ENCODE data around the gene EXOC2.

The EXOC2 gene

GRCh38 chr6:506920-507622 is 185.9 kb downstream of the EXOC2 start:
- Histone ChIP-seq H3K9me3 (no peaks in the 10 kb centered on the region), H3K27me3 (no peaks in the 10 kb centered on the region), H3K27ac (no peak overlapping the region), H3K4me1 (no peaks in the 10 kb centered on the region), H3K4me3 (no peak overlapping the region), H3K36me3 (peaks cover 3 to 22% (median 18%) of the 10 kb centered on the region in 3 donors)
- intact Hi-C loops (cut with DNase I; ENCODE audit: low total_unique reads), result no loop called here
- no peak for DNase-seq
- no peak for TF ChIP-seq CTCF (IDR thresholded peaks at IDR 0.05)

GRCh38 chr6:506508-506907 is 186.4 kb downstream of the EXOC2 start:
- no peaks in the 10 kb centered on the region for H3K27me3 ChIP-seq
- H3K4me1 ChIP-seq, result no peaks in the 10 kb centered on the region
- H3K4me3 ChIP-seq, result no peak overlapping the region
- H3K9me3 ChIP-seq, result no peaks in the 10 kb centered on the region
- intact Hi-C loops (cut with DNase I; ENCODE audit: low total_unique reads), result no loop called here
- peaks cover 3 to 18% (median 16%) of the 10 kb centered on the region in 3 donors for H3K36me3 ChIP-seq
- DNase-seq, result no peak
- no peak for TF ChIP-seq CTCF (IDR thresholded peaks at IDR 0.05)
- no peak overlapping the region for H3K27ac ChIP-seq

- no peak overlapping the region for H3K27ac ChIP-seq
- no peak for DNase-seq
- TF ChIP-seq CTCF (IDR thresholded peaks at IDR 0.05), result no peak
- no peaks in the 10 kb centered on the region for H3K27me3 ChIP-seq
- no peaks in the 10 kb centered on the region for H3K4me1 ChIP-seq
- no peak overlapping the region for H3K4me3 ChIP-seq
- intact Hi-C loops (cut with DNase I; ENCODE audit: low total_unique reads), result no loop called here
- no peaks in the 10 kb centered on the region for H3K9me3 ChIP-seq
- peaks cover 3 to 18% (median 16%) of the 10 kb centered on the region in 3 donors for H3K36me3 ChIP-seq
Observed at GRCh38 chr6:505374-505773, 187.6 kb downstream of the EXOC2 start.

GRCh38 chr6:504446-504980 is 188.4 kb downstream of the EXOC2 start:
- no peak for DNase-seq
- Histone ChIP-seq H3K27ac (no peak overlapping the region), H3K27me3 (no peaks in the 10 kb centered on the region), H3K4me3 (no peak overlapping the region), H3K9me3 (no peaks in the 10 kb centered on the region), H3K36me3 (peaks cover 3 to 18% (median 16%) of the 10 kb centered on the region in 3 donors), H3K4me1 (no peaks in the 10 kb centered on the region)
- intact Hi-C loops (cut with DNase I; ENCODE audit: low total_unique reads), result no loop called here
- TF ChIP-seq CTCF (IDR thresholded peaks at IDR 0.05), result no peak

- H3K4me3 ChIP-seq, result no peak overlapping the region
- intact Hi-C loops (cut with DNase I; ENCODE audit: low total_unique reads), result no loop called here
- no peaks in the 10 kb centered on the region for H3K4me1 ChIP-seq
- H3K27me3 ChIP-seq, result no peaks in the 10 kb centered on the region
- TF ChIP-seq CTCF (IDR thresholded peaks at IDR 0.05), result no peak
- H3K27ac ChIP-seq, result no peak overlapping the region
- H3K36me3 ChIP-seq, result peaks cover 6 to 22% (median 20%) of the 10 kb centered on the region in 3 donors
- no peak for DNase-seq
- H3K9me3 ChIP-seq, result no peaks in the 10 kb centered on the region
Observed at GRCh38 chr6:503610-504362, 189.2 kb downstream of the EXOC2 start.
